Thoracic aorta (tissue), 2 donors: ENCODE data around the gene PYGB. TPM values are rescaled to one million over a fixed set of nuclear protein-coding genes. Genes with fewer than 3 reads are reported as not detected.

Experiments
- ATAC-seq: fragments of 150-250 bp; one replicate; pipeline ENCODE4 v1.8.0; 2017; ENCODE audit warnings: low read depth; ENCODE audit not compliant: insufficient number of reproducible peaks, low FRiP score
- DNase-seq: peaks from one replicate; pipeline ENCODE4 v3.0.0-alpha.2; 2020; ENCODE audit warnings: low spot score
- H3K27ac ChIP-seq, 2 donors: fragments of 200-600 bp; sonication (generic); 1 replicate in 1 of 2; 2 replicates in 1 of 2; pipeline ENCODE4 v1.5.1; 2016; ENCODE audit warnings: mild to moderate bottlenecking in 2 of 2, moderate library complexity in 2 of 2
- H3K27me3 ChIP-seq: fragments of 200-600 bp; sonication (generic); replicated peaks from 2 replicates; pipeline ENCODE4 v1.6.0; 2016; ENCODE audit warnings: mild to moderate bottlenecking; ENCODE audit not compliant: insufficient read depth
- H3K36me3 ChIP-seq: fragments of 200-600 bp; sonication (generic); one replicate; pipeline ENCODE4 v1.5.1; 2016
- H3K4me1 ChIP-seq, 2 donors: fragments of 200-600 bp; sonication (generic); 1 replicate in 1 of 2; 2 replicates in 1 of 2; pipeline versions ENCODE4 v1.5.1 to v1.6.0; 2016; ENCODE audit warnings: low read depth in 2 of 2, mild to moderate bottlenecking in 1 of 2; ENCODE audit not compliant: control insufficient read depth in 1 of 2
- H3K4me3 ChIP-seq: fragments of 200-600 bp; sonication (generic); 2 replicates; pipeline ENCODE4 v1.5.1; 2016; ENCODE audit warnings: mild to moderate bottlenecking
- H3K9me3 ChIP-seq: fragments of 200-600 bp; sonication (generic); 2 replicates; pipeline ENCODE4 v1.5.1; 2016
- CTCF ChIP-seq: fragments of 200-600 bp; sonication (generic); IDR thresholded peaks from one replicate; pipeline ENCODE4 v1.5.1; 2019; ENCODE audit warnings: antibody characterized with exemption
- total RNA-seq, 2 donors: library from RNA; depleted of rRNA; stranded (reverse); fragments of >200 nt; gene quantifications; one replicate each; pipeline versions ENCODE4 v1.1.0 to v1.2.3, GENCODE V29; 2016

PYGB gene
- total RNA-seq = 100 to 1,000 TPM; 124 to 256 TPM

DNA sequence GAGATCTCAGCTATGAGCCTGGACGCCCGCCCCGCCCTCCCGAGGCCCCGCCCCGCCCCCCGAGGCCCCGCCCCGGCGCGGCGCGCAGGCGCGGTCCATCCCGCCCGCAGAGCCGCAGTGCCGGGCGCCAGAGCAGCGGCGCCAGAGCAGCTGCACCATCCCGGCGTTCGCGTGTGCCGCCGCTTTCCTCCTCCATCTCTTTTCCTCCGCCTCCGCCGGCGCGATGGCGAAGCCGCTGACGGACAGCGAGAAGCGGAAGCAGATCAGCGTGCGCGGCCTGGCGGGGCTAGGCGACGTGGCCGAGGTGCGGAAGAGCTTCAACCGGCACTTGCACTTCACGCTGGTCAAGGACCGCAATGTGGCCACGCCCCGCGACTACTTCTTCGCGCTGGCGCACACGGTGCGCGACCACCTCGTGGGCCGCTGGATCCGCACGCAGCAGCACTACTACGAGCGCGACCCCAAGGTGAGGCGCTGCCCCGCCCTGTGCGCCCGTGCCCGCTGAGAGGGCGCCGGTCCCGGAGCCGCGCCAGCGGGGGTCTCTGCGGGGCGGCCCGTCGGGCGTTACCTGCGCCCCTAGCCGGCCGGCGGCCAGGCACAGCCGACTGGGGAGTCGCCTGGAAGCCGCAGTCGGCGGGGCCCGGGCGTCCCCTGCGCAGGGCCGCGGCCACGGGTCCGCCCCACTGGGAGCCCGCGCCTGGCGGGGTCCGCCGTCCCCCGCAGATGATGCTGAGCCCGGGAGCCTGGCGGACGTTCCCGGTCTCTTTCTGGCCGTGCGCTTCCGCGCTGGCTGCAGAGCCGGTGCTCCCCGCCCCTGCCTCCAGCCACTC is at the start of gene PYGB:
PYGB (plus strand) TSS at position 130 of the 830 bp plus-strand sequence; CDS start at position 224, 94 bp downstream.
- peaks cover 18 to 49% of the 10 kb centered on the region in 2 donors for H3K4me1 ChIP-seq
- DNase-seq = no peak
- H3K27me3 ChIP-seq = no peaks in the 10 kb centered on the region
- no peak for TF ChIP-seq CTCF
- no peaks in the 10 kb centered on the region for H3K36me3 ChIP-seq
- H3K27ac ChIP-seq = peak within 1 kb of the TSS; percentile 94 to 95
- no peaks in the 10 kb centered on the region for H3K9me3 ChIP-seq
- peak; percentile 88 for ATAC-seq
- H3K4me3 ChIP-seq = peak within 1 kb of the TSS; percentile 76

GRCh38 chr20:25198663-25199383 is 49.1 kb upstream of the PYGB start:
- H3K9me3 ChIP-seq = no peaks in the 10 kb centered on the region
- TF ChIP-seq CTCF = no peak
- H3K4me3 ChIP-seq = no peak overlapping the region
- ATAC-seq = no peak
- peak overlapping the region in 1 of 2 donors; percentile 5 for H3K27ac ChIP-seq
- H3K36me3 ChIP-seq = no peaks in the 10 kb centered on the region
- no peaks in the 10 kb centered on the region for H3K27me3 ChIP-seq
- peaks cover 16 to 52% of the 10 kb centered on the region in 2 donors for H3K4me1 ChIP-seq
- DNase-seq = no peak

DNA sequence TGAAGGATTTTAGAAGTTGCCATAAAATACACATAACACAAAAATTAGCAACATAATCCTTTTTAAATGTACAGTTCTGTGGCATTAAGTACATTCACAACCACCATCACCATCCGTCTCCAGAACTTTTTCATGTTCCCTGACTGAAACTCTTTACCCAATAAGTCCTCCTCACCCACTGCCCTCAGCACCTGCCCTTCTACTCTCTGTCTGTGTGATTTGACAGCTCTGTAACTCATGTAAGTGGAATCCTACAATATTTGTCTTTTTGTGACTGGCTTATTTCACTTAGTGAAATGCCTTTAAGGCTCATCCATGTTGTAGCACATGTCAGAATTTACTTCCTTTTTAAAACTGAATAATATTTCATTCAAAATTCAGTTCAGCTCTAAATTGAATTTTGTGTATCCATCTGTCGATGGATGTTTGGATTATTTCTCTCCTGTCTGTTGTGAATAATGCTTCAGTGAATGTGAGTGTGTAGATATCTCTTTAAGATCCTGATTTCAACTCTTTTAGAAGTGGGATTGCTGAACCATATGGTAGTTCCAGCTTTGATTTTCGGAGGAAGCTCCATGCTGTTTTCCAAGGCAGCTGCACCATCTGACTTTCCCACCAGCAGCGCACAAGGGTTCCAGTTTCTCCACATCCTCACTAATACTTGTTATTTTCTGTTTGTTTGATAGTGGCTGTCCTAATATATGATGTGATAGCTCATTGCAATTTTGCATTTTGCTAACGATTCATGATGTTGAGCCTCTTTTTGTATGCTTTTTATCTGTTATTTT is 48.2 kb upstream of the PYGB start:
- H3K4me1 ChIP-seq = peaks cover 16 to 51% of the 10 kb centered on the region in 2 donors
- H3K27me3 ChIP-seq = no peaks in the 10 kb centered on the region
- H3K27ac ChIP-seq = peak overlapping the region in 1 of 2 donors; percentile 5
- no peak for TF ChIP-seq CTCF
- ATAC-seq (no peak), DNase-seq (no peak)
- H3K9me3 ChIP-seq = no peaks in the 10 kb centered on the region
- H3K4me3 ChIP-seq = no peak overlapping the region
- H3K36me3 ChIP-seq = no peaks in the 10 kb centered on the region

- no peak for ATAC-seq
- peaks cover 8 to 30% of the 10 kb centered on the region in 2 donors for H3K4me1 ChIP-seq
- no peaks in the 10 kb centered on the region for H3K27me3 ChIP-seq
- no peak overlapping the region for H3K27ac ChIP-seq
- no peak for TF ChIP-seq CTCF
- no peak for DNase-seq
- H3K4me3 ChIP-seq = no peak overlapping the region
- H3K36me3 ChIP-seq = no peaks in the 10 kb centered on the region
- H3K9me3 ChIP-seq = no peaks in the 10 kb centered on the region
Observed at GRCh38 chr20:25203089-25203488, 44.8 kb upstream of the PYGB start.
